Measurements from ENCODE around the gene RAB3C.
A peak's percentile ranks its signal among the peaks of the same experiment; 100 is the strongest.

Gene RAB3C

GRCh38 chr5:58875599-58875998, 292.7 kb downstream of the RAB3C start:
- DNase-seq (ENCODE audit: low read depth in 2 of 2): no peak

DNA sequence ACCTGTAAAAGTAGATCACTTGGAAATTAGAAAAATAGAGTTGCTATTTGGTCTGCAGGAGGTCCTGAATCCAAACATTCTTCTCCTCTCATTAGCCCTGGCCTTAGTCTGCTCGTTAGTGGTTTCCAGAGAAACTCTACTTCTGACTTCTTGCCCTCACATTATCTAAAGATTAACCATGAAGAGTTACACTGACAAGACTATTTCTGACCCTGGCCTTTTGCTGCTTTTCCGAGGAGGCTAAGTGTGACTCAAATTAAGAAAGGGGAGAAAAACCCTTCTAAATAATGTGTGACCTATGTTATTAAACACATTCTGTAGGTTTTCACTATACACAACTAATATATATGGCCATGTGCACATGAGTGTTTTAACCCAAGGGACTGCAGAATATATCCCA, 302.4 kb downstream of the RAB3C start:
- no peak for DNase-seq (ENCODE audit: low read depth in 2 of 2)

DNA sequence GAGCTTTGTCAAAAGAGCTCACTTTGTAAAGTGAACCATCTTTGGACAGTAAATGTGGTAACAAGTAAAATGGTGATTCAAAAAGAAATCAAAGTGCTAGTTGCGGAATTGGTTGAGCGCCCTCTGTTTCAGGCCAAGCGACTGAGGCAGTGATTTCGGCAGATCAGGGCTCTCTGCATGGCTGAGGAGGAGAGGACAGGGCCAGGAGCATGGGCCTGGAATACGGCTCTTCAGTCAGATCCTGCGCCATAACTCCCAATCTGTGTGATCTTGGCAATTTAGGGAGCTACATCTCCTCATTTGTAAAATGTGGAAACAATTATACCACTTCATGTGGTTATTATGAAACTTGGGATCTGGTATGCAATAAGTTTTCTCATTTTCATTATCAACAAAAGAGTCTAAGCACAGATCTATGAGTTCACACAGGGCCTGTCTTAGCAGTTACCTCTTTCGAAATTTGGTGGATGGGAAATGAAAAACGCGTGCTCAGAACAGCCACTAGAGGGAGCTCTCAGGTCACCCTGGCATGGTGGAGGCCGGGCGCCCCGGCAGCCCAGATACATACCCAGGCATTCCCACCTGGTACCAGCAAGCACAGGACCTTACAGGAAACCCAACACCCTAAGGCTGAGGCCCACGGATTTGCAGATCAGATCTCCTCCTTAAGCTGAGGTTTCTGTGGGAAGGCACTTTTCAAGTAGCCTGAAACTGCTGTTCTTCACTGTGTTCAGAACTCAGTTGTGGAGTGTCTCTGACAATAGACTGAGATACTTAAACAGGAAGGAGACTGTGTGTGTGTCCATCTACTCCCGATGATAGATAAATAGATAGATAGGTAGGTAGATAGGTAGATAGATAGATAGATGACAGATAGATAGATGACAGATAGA, 303.7 kb downstream of the RAB3C start:
- peak; percentile 40 to 50 for DNase-seq (ENCODE audit: low read depth in 2 of 2)

GRCh38 chr5:58887311-58887710, 304.4 kb downstream of the RAB3C start:
- DNase-seq (ENCODE audit: low read depth in 2 of 2): no peak

- no peak for DNase-seq (ENCODE audit: low read depth in 2 of 2)
Observed at GRCh38 chr5:58887721-58888409, 305.0 kb downstream of the RAB3C start.

DNA sequence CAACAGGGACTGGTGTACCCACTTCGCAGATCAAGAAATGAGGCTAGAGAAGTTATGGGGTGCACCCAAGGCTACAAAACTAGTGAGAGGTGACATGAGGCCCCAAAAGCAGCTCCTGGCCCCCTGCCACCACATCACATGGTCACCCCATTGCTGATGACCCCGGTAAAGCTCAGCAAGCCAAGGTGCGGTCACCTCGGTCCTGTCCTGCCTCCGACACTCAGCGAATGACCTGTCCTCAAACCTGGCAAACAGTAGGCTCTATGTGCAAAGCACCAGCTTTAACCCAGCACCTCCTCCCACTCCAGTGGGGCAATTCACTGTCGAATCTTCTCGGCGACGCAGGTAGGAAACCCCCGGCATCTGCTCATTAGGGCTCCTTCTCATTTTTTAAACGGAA, 307.4 kb downstream of the RAB3C start:
- no peak for DNase-seq (ENCODE audit: low read depth in 2 of 2)

GRCh38 chr5:58890701-58891085, 307.8 kb downstream of the RAB3C start:
- DNase-seq (ENCODE audit: low read depth in 2 of 2): no peak

DNA sequence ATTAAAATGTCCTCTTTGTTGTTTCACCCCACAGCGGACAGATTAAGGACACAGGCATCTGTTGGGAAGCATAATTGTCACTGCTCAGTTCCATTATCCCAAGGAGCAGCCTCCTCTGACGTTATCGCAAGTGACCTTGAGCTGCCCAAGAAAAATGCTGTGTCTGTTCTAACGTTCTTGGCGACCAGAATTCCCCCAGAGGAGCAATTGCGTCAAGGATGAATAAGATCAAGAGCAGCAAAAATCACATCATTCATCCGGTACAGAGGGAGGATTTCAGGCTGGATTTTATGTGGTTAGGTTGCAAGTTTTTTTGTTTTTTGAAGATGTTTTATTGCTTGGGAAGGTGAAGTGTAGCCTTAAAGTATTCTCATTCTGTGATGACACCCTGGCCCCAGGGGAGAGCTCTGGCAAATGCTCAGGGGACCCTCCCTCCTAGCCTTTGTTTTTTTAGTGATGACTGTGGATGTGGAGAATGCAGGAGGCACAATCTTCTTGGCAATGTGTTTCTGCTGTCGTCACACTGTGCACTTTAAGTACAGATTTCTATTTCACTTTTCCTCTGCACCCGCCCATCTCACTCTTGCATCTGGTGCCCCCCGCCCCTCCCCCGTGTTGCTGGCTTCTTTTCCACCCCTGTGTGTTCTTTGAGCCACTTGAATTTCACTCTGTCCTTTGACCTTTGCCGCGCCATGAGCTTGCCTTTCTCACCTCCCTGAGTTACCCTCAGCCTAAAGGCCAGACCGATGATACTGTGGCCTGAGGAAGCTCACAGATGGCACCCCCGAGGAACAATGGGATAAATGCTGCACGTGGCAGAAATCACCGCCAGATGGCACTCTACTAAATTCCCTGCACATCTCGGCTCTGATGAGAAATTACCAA, 308.5 kb downstream of the RAB3C start:
- peak; percentile 24 to 59 for DNase-seq (ENCODE audit: low read depth in 2 of 2)

DNA sequence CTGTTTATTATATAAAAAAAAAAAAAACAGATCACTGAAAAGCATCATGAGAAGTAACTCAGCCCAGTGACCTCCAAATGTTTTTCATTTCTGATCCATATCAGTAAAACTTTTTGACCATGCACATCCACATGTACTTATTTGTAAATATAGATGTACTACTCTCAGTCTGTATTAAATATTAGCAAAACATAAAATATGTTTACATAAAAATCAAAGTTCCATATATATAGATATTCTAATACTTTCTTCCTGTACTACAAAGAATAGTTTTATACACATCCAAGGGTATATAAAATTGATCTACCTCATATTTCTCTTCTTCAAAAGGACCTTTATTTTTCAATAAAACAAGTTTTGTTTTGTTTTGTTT, 309.1 kb downstream of the RAB3C start:
- DNase-seq (ENCODE audit: low read depth in 2 of 2): no peak

DNA sequence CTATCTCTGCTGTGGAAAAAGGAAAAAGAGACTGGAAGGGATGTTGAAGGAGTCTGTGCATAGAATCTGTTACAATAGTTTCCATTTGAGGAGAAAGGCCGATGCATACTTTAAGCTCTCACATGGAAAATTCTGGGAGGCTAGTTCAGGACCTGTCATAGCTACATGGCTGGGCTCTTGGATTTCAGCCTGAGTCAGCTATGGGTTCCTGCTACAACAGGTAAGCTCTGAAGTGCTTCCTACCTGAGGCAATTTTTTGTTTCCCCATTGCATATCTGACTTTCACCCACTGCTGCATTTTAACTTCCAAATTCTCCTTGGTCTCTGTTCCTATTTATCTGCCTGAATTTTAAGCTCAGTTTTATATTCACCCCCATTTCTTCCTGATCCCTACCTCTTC, 310.7 kb downstream of the RAB3C start:
- no peak for DNase-seq (ENCODE audit: low read depth in 2 of 2)

GRCh38 chr5:58898006-58898405, 315.1 kb downstream of the RAB3C start:
- DNase-seq (ENCODE audit: low read depth in 2 of 2): no peak

DNA sequence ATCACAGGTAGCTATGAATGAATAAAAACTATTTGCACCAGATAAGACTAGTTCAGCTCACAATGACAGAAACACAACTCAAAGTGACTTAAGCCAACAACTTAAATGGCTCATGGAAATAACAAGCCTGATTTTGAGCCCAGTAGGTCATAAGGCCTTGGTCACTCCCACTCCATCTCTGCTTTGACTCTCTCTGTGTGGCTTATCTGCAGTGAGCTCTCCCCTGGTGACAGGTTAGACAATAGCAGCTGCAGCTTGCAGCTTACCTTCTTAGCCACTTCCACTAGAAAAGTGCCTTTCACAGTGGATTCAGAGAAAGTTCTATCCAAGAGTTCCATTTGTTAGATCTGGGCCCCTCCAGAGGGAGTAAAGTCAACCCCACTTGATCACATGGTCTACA, 315.7 kb downstream of the RAB3C start:
- DNase-seq (ENCODE audit: low read depth in 2 of 2): no peak

GRCh38 chr5:58901271-58901670, 318.4 kb downstream of the RAB3C start:
- no peak for DNase-seq (ENCODE audit: low read depth in 2 of 2)

GRCh38 chr5:58902305-58902704, 319.4 kb downstream of the RAB3C start:
- no peak for DNase-seq (ENCODE audit: low read depth in 2 of 2)

- DNase-seq (ENCODE audit: low read depth in 2 of 2): no peak
Observed at GRCh38 chr5:58902765-58903164, 319.9 kb downstream of the RAB3C start.

GRCh38 chr5:58904737-58905136, 321.9 kb downstream of the RAB3C start:
- DNase-seq (ENCODE audit: low read depth in 2 of 2): no peak

GRCh38 chr5:58905944-58906343, 323.1 kb downstream of the RAB3C start:
- no peak for DNase-seq (ENCODE audit: low read depth in 2 of 2)
